Heart left ventricle (tissue), 13 donors: Measurements from ENCODE around the gene CYTH1.

Source experiments
- CTCF ChIP-seq, 12 donors: fragments of 200-600 bp; sonication (generic) in 4 of 12; IDR thresholded peaks; one replicate each; pipeline versions ENCODE4 v1.5.0 to v1.8.0; 2018 to 2022; ENCODE audit warnings: antibody characterized with exemption in 12 of 12, mild to moderate bottlenecking in 5 of 12
- POLR2A ChIP-seq, 2 donors: fragments of 450-650 bp; IDR thresholded peaks; one replicate each; pipeline ENCODE4 v1.6.1; 2017; ENCODE audit warnings: antibody characterized with exemption in 2 of 2, mild to moderate bottlenecking in 2 of 2, moderate library complexity in 2 of 2
- donor health status: ischemic (EF 13 %, LVEDD 7.1; RV severe dilation, severe dysfunction).
- donor health status: DM: no; HTN: yes; CAD: no.
- donor health status: DM: no; HTN: no; CAD: no.
- donor health status: ischemic (EF 25% LVEDD 6.9; RV normal size, moderate dysfunction).
- donor health status: ischemic (EF 25% LVEDD 5.7; RV mildly dilated, moderate dysfunction).
- donor health status: ischemic (EF 35%, LVEDD 5.7; RV mildly dilated, moderate dysfunction).
- donor health status: nonischemic (EF 11% LVEDD 7.7; RV severe dilation, severe dysfunction).
- donor health status: DM: yes; HTN: yes; CAD: no.
- donor health status: PGD.
- donor health status: ischemic (EF 29% LVEDD 5.4; RV normal size, mild dysfunction).
- donor health status: nonischemic (EF 23%, LVEDD 6.1; RV moderate dilation, normal function).

DNA sequence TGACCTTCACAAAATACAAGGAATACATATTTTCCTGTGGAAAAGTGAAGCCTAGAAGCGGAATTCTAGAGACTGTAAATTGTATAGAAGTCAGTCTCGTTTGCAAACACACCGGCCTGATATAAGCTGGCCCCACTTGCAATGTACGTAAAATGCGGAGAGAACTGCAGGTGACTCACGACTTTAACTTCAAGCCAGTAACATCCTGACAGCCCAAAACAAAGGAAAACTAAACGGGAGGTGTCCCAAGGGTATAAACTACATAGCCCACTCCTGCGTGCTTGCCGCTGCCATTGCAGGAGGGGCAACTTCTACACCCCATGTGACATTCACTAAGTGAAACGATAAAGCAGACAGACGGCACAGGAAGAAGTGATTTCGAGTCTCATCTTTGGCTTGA lies 101.6 kb downstream of the CYTH1 start:
- TF ChIP-seq CTCF (IDR thresholded peaks at IDR 0.05): no peak
- TF ChIP-seq POLR2A (IDR thresholded peaks at IDR 0.05): no peak
